ENCODE measurements around the gene EI24.

DNA sequence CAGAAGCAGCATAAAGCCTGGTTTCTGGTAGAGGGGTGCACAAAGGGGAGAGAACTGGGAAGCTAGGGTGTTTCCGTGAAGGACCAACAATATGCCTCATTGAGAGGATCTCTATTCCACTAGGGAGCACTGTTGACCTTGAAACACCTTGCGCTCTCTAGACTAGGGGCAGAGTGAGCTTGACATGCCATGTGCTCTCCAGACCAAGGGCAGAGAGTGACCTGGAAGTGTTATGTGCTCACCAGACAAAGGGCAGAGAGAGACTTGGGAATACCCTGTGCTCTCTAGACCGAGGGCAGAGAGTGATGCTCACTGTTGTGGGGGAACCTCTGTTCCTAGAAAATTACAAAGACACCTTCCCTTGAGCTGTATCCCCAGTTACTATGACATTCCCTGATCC is 15.2 kb upstream of the EI24 start:
- TF ChIP-seq, protein P1, sequence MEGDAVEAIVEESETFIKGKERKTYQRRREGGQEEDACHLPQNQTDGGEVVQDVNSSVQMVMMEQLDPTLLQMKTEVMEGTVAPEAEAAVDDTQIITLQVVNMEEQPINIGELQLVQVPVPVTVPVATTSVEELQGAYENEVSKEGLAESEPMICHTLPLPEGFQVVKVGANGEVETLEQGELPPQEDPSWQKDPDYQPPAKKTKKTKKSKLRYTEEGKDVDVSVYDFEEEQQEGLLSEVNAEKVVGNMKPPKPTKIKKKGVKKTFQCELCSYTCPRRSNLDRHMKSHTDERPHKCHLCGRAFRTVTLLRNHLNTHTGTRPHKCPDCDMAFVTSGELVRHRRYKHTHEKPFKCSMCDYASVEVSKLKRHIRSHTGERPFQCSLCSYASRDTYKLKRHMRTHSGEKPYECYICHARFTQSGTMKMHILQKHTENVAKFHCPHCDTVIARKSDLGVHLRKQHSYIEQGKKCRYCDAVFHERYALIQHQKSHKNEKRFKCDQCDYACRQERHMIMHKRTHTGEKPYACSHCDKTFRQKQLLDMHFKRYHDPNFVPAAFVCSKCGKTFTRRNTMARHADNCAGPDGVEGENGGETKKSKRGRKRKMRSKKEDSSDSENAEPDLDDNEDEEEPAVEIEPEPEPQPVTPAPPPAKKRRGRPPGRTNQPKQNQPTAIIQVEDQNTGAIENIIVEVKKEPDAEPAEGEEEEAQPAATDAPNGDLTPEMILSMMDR (IDR thresholded peaks at IDR 0.05), result no peak
- TF ChIP-seq TAF1 (IDR thresholded peaks at IDR 0.05; ENCODE audit: borderline replicate concordance, low read depth, low read length), result no peak
- TF ChIP-seq POLR2AphosphoS5 (IDR thresholded peaks at IDR 0.05; ENCODE audit: low read depth, low read length), result no peak
- no peak for TF ChIP-seq NFIC (IDR thresholded peaks at IDR 0.05; ENCODE audit: borderline replicate concordance)
- no peak for TF ChIP-seq RFX5 (IDR thresholded peaks at IDR 0.05; ENCODE audit: low read length)
- TF ChIP-seq CHD2 (IDR thresholded peaks at IDR 0.05; ENCODE audit: low read length, partially characterized antibody), result no peak

Data from SK-N-SH (cell line).